ENCODE results near the gene KLHDC10. TPM values are rescaled to one million over a fixed set of nuclear protein-coding genes. Genes with fewer than 3 reads are reported as not detected.

The KLHDC10 gene
- total and polyA plus RNA-seq, 2 donors (not counting 3 experiments of a cell fraction or from before 2014, with no cell fraction given): 14.9 to 31.3 TPM

DNA sequence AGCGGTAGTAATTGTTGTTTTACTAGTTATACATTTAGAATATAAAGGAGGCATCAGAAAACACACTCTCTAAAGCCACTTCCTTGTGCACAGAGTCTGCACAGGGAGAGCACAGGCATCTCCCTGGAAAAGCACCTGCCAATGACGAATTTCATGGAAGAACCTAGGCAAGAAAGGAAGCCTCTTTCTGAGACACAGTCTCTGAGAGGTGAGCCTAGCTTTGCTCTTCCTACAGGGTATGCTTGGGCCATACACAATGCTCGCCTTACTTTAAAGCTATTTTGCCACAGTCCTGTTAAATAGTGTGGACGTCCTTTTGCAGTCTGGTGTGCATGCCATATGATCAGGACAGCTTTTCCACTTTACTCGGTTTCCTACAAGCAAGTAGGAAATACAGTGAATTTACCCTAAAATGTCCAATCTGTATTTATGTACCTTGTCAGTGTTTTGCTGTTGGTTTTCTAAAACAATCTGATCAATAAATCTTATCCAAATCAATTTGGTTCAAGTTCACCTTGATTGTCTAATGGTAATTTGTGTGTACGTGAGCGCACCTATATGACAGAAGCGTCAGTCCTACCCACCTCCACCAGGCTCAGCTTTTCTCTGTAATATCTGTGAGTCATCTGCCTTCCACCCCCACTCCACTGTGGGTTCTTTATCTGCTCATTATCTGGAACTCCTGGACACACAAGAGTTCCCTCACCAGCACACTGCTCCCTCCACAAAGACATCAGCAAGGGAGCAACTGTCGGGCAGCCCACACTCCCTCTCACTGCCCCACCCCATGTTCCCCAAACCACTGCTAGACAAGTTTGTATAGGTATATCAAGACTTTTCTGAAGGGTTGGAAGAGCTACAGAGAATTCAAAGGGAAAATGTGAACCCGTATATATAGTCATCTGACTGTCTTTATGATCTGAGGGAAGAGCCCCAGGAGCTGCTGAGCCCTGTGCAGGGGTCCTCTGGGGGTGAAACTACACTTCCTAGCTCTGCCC, 65.2 kb downstream of the KLHDC10 start:
- ChIA-PET POLR2A (no interaction called here), CTCF (interaction anchor here (1.8 kb wide), 2 partner anchors 63 kb away, joined by 5 to 6 read pairs; no protein-coding TSS in a partner anchor)
- Histone ChIP-seq H3K27me3 (ENCODE audit: control insufficient read depth in 2 of 2, insufficient read depth in 2 of 2, low read length in 2 of 2) (no peaks in the 10 kb centered on the region), H3K79me2 (ENCODE audit: control insufficient read depth, insufficient read depth, low read length) (no peaks in the 10 kb centered on the region), H3K27ac (ENCODE audit: insufficient read depth, low read depth, low read length) (no peak overlapping the region), H3K4me2 (ENCODE audit: insufficient read depth, low read length) (no peak overlapping the region), H4K20me1 (replicated peaks; ENCODE audit: control insufficient read depth, extremely low read depth, insufficient read depth, low read length) (no peaks in the 10 kb centered on the region), H3K36me3 (ENCODE audit: control insufficient read depth in 2 of 2, extremely low read depth in 1 of 2, insufficient read depth in 2 of 2, low read length in 2 of 2) (peaks cover 5 to 6% of the 10 kb centered on the region in 2 experiments), H3K4me1 (ENCODE audit: control insufficient read depth, extremely low read depth, insufficient read depth, low read length) (no peaks in the 10 kb centered on the region), H3K9me1 (replicated peaks; ENCODE audit: control insufficient read depth, extremely low read depth, insufficient read depth, low read length) (no peaks in the 10 kb centered on the region), H3K4me3 (replicated peaks in 1 of 3; ENCODE audit: insufficient read depth in 1 of 3, low read depth in 1 of 3, low read length in 3 of 3) (no peak overlapping the region), H2AFZ (ENCODE audit: low read depth, low read length) (no peak overlapping the region), H3K9ac (replicated peaks; ENCODE audit: extremely low read depth, insufficient read depth, low read length) (no peak overlapping the region), H3K9me3 (replicated peaks; ENCODE audit: control insufficient read depth, insufficient read depth, low read length) (no peaks in the 10 kb centered on the region)
- intact Hi-C loops (cut with micrococcal nuclease): no loop called here
- TF ChIP-seq EZH2 (IDR thresholded peaks at IDR 0.05; ENCODE audit: borderline replicate concordance, low read depth, low read length, severe bottlenecking) (no peak), POLR2A (IDR thresholded peaks at IDR 0.05; ENCODE audit: low read depth, low read length) (no peak), JUN (IDR thresholded peaks at IDR 0.05; ENCODE audit: borderline replicate concordance, insufficient read depth, insufficient read length, low read depth) (no peak), MYC (IDR thresholded peaks at IDR 0.05; ENCODE audit: low read depth, low read length) (no peak), MAX (IDR thresholded peaks at IDR 0.05; ENCODE audit: insufficient read depth, insufficient read length) (no peak), GATA2 (IDR thresholded peaks at IDR 0.05; ENCODE audit: insufficient read depth, insufficient read length, low read depth, low read length) (no peak), FOS (IDR thresholded peaks at IDR 0.05; ENCODE audit: borderline replicate concordance, insufficient read depth, low read length) (no peak), POLR2AphosphoS5 (IDR thresholded peaks at IDR 0.05; ENCODE audit: insufficient read depth, low read depth, low read length) (no peak)
- TF ChIP-seq, protein P1, sequence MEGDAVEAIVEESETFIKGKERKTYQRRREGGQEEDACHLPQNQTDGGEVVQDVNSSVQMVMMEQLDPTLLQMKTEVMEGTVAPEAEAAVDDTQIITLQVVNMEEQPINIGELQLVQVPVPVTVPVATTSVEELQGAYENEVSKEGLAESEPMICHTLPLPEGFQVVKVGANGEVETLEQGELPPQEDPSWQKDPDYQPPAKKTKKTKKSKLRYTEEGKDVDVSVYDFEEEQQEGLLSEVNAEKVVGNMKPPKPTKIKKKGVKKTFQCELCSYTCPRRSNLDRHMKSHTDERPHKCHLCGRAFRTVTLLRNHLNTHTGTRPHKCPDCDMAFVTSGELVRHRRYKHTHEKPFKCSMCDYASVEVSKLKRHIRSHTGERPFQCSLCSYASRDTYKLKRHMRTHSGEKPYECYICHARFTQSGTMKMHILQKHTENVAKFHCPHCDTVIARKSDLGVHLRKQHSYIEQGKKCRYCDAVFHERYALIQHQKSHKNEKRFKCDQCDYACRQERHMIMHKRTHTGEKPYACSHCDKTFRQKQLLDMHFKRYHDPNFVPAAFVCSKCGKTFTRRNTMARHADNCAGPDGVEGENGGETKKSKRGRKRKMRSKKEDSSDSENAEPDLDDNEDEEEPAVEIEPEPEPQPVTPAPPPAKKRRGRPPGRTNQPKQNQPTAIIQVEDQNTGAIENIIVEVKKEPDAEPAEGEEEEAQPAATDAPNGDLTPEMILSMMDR (IDR thresholded peaks at IDR 0.05; ENCODE audit: extremely low read depth in 1 of 2, insufficient read depth in 1 of 2, low read depth in 1 of 2, low read length in 2 of 2): no peak
- BruUV-seq (replicated peaks): no TSS peak
- FAIRE-seq (no peak), DNase-seq (ENCODE audit: low read depth, low spot score) (no peak)
- dilution Hi-C loops (cut with MboI; ENCODE audit: extremely low pct_ligation_motif_present, low sequenced_read_pairs): no loop called here

All from endothelial cell of umbilical vein (primary cell).